Tibial artery (tissue), 4 donors: ENCODE results near the gene C10orf105.

Experiments
- DNase-seq, 2 donors: peaks; one replicate each; pipeline ENCODE4 v3.0.0-alpha.2; 2019
- H3K27ac ChIP-seq, 2 donors: fragments of 200-600 bp; sonication (generic) in 1 of 2; 1 replicate in 1 of 2; 2 replicates in 1 of 2; pipeline ENCODE4 v1.5.1; 2018 to 2019; ENCODE audit warnings: mild to moderate bottlenecking in 1 of 2
- H3K27me3 ChIP-seq, 2 donors: fragments of 200-600 bp; sonication (generic) in 1 of 2; one replicate each; pipeline versions ENCODE4 v1.5.1 to v1.6.0; 2016 to 2019
- H3K36me3 ChIP-seq, 3 donors: fragments of 200-600 bp; sonication (generic) in 2 of 3; one replicate each; pipeline ENCODE4 v1.5.1; 2016 to 2019; ENCODE audit warnings: mild to moderate bottlenecking in 2 of 3
- H3K4me1 ChIP-seq, 4 donors: fragments of 200-600 bp; sonication (generic) in 2 of 4; 1 replicate in 3 of 4; 2 replicates in 1 of 4; pipeline ENCODE4 v1.5.1; 2016 to 2019
- H3K4me3 ChIP-seq, 2 donors: fragments of 200-600 bp; sonication (generic) in 1 of 2; 1 replicate in 1 of 2; 2 replicates in 1 of 2; pipeline ENCODE4 v1.5.1; 2018 to 2019; ENCODE audit warnings: mild to moderate bottlenecking in 2 of 2
- H3K9me3 ChIP-seq, 3 donors: fragments of 200-600 bp; sonication (generic) in 1 of 3; one replicate each; pipeline ENCODE4 v1.5.1; 2016 to 2019
- intact Hi-C: fragments of 100-400 bp; cut with DNase I; formaldehyde crosslinking; loops from one replicate; pipeline ENCODE4 v1.15.0; 2023; ENCODE audit warnings: low total_unique reads
- TF ChIP-seq, protein P1 (sequence below), 2 experiments: fragments of 200-600 bp in 1 of 2; fragments of 450-650 bp in 1 of 2; IDR thresholded peaks; one replicate each; pipeline ENCODE4 v1.5.1; 2017 to 2019; ENCODE audit warnings: antibody characterized with exemption in 2 of 2, mild to moderate bottlenecking in 1 of 2, moderate library complexity in 1 of 2

The C10orf105 gene

GRCh38 chr10:71749396-71749795, 29.8 kb upstream of the C10orf105 start:
- TF ChIP-seq, protein P1, sequence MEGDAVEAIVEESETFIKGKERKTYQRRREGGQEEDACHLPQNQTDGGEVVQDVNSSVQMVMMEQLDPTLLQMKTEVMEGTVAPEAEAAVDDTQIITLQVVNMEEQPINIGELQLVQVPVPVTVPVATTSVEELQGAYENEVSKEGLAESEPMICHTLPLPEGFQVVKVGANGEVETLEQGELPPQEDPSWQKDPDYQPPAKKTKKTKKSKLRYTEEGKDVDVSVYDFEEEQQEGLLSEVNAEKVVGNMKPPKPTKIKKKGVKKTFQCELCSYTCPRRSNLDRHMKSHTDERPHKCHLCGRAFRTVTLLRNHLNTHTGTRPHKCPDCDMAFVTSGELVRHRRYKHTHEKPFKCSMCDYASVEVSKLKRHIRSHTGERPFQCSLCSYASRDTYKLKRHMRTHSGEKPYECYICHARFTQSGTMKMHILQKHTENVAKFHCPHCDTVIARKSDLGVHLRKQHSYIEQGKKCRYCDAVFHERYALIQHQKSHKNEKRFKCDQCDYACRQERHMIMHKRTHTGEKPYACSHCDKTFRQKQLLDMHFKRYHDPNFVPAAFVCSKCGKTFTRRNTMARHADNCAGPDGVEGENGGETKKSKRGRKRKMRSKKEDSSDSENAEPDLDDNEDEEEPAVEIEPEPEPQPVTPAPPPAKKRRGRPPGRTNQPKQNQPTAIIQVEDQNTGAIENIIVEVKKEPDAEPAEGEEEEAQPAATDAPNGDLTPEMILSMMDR (IDR thresholded peaks at IDR 0.05), result no peak
- no peak for DNase-seq
- Histone ChIP-seq H3K27ac (peak overlapping the region; percentile 24 to 57), H3K36me3 (peaks cover 31 to 51% (median 50%) of the 10 kb centered on the region in 3 donors), H3K4me1 (peaks cover 3 to 31% (median 26%) of the 10 kb centered on the region in 4 donors), H3K27me3 (no peaks in the 10 kb centered on the region), H3K4me3 (no peak overlapping the region), H3K9me3 (no peaks in the 10 kb centered on the region)
- intact Hi-C loops, result no loop called here

- Histone ChIP-seq H3K4me1 (peaks cover 3 to 31% (median 25%) of the 10 kb centered on the region in 4 donors), H3K27ac (peak overlapping the region; percentile 24 to 57), H3K36me3 (peaks cover 25 to 45% (median 43%) of the 10 kb centered on the region in 3 donors), H3K27me3 (no peaks in the 10 kb centered on the region), H3K9me3 (no peaks in the 10 kb centered on the region), H3K4me3 (no peak overlapping the region)
- TF ChIP-seq, protein P1 (IDR thresholded peaks at IDR 0.05), result peak; percentile 9 to 14
- intact Hi-C loops, result no loop called here
- DNase-seq, result peak; percentile 78 to 86
Observed at GRCh38 chr10:71748671-71749191, 29.2 kb upstream of the C10orf105 start.

- TF ChIP-seq, protein P1 (IDR thresholded peaks at IDR 0.05), result no peak
- Histone ChIP-seq H3K4me3 (no peak overlapping the region), H3K27ac (peak overlapping the region in 1 of 2 donors; percentile 24), H3K4me1 (peaks cover 3 to 31% (median 25%) of the 10 kb centered on the region in 4 donors), H3K27me3 (no peaks in the 10 kb centered on the region), H3K9me3 (peaks cover 0 to 3% (median 0%) of the 10 kb centered on the region in 3 donors), H3K36me3 (peaks cover 23 to 36% (median 34%) of the 10 kb centered on the region in 3 donors)
- intact Hi-C loops, result no loop called here
- DNase-seq, result no peak
Observed at GRCh38 chr10:71747551-71748523, 28.3 kb upstream of the C10orf105 start.

GRCh38 chr10:71747039-71747531, 27.5 kb upstream of the C10orf105 start:
- peaks cover 15 to 28% (median 27%) of the 10 kb centered on the region in 3 donors for H3K36me3 ChIP-seq
- DNase-seq, result no peak
- H3K4me3 ChIP-seq, result no peak overlapping the region
- no peaks in the 10 kb centered on the region for H3K27me3 ChIP-seq
- TF ChIP-seq, protein P1 (IDR thresholded peaks at IDR 0.05), result no peak
- intact Hi-C loops, result no loop called here
- peak overlapping the region in 1 of 2 donors; percentile 4 for H3K27ac ChIP-seq
- H3K9me3 ChIP-seq, result peaks cover 0 to 4% (median 0%) of the 10 kb centered on the region in 3 donors
- peaks cover 3 to 31% (median 25%) of the 10 kb centered on the region in 4 donors for H3K4me1 ChIP-seq

GRCh38 chr10:71746344-71747037, 26.9 kb upstream of the C10orf105 start:
- H3K4me3 ChIP-seq, result no peak overlapping the region
- TF ChIP-seq, protein P1 (IDR thresholded peaks at IDR 0.05), result no peak
- DNase-seq, result no peak
- intact Hi-C loops, result no loop called here
- H3K27ac ChIP-seq, result peak overlapping the region in 1 of 2 donors; percentile 4
- H3K4me1 ChIP-seq, result peaks cover 3 to 31% (median 25%) of the 10 kb centered on the region in 4 donors
- peaks cover 0 to 4% (median 0%) of the 10 kb centered on the region in 3 donors for H3K9me3 ChIP-seq
- H3K27me3 ChIP-seq, result no peaks in the 10 kb centered on the region
- peaks cover 10 to 22% (median 21%) of the 10 kb centered on the region in 3 donors for H3K36me3 ChIP-seq
